CD4-positive, CD25-positive, alpha-beta regulatory T cell (primary cell): Measurements from ENCODE around the gene CLCA1. TPM values are rescaled to one million over a fixed set of nuclear protein-coding genes. Genes with fewer than 3 reads are reported as not detected.

Experiments used
- ATAC-seq, 2 donors: fragments of 150-1000 bp; cut with Tn5 transposase; one replicate each; pipeline ENCODE4 v1.10.0; 2021; ENCODE audit warnings: low read depth in 2 of 2, moderate number of reproducible peaks in 2 of 2, moderate library complexity in 1 of 2
- DNase-seq, 3 donors: peaks; one replicate each; pipeline versions ENCODE4 v3.0.0 to v3.0.0-alpha.2; 2012 to 2022; ENCODE audit warnings: mixed read lengths in 1 of 3
- H3K27ac ChIP-seq: one replicate; pipeline ENCODE4 v1.7.0; 2013; ENCODE audit warnings: mild to moderate bottlenecking, low read length; ENCODE audit not compliant: insufficient read depth, poor library complexity, severe bottlenecking
- H3K27me3 ChIP-seq: one replicate; pipeline ENCODE4 v1.7.0; 2013; ENCODE audit warnings: low read length; ENCODE audit not compliant: control insufficient read depth, insufficient read depth
- H3K36me3 ChIP-seq: one replicate; pipeline ENCODE4 v1.7.0; 2013; ENCODE audit warnings: mild to moderate bottlenecking, low read length, moderate library complexity; ENCODE audit not compliant: control insufficient read depth, insufficient read depth
- H3K4me1 ChIP-seq: 2 replicates; pipeline ENCODE4 v1.7.0; 2013; ENCODE audit warnings: mild to moderate bottlenecking, low read length; ENCODE audit not compliant: insufficient read depth, control insufficient read depth, poor library complexity, severe bottlenecking
- H3K4me3 ChIP-seq: one replicate; pipeline ENCODE4 v1.7.0; 2013; ENCODE audit warnings: low read depth, mild to moderate bottlenecking, low read length, moderate library complexity
- H3K9me3 ChIP-seq, 2 experiments: 1 replicate in 1 of 2; 2 replicates in 1 of 2; pipeline ENCODE4 v1.7.0; 2013; ENCODE audit warnings: low read length in 2 of 2, mild to moderate bottlenecking in 1 of 2, moderate library complexity in 1 of 2; ENCODE audit not compliant: control insufficient read depth in 2 of 2
- H3K27ac Mint-ChIP-seq, 3 donors: one replicate each; pipeline ENCODE4 v1.8.0; 2020 to 2022; ENCODE audit warnings: mild to moderate bottlenecking in 3 of 3, mixed read lengths in 3 of 3, moderate library complexity in 2 of 3
- H3K27me3 Mint-ChIP-seq: one replicate; pipeline ENCODE4 v1.8.0; 2022; ENCODE audit warnings: mild to moderate bottlenecking, mixed read lengths
- H3K36me3 Mint-ChIP-seq: one replicate; pipeline ENCODE4 v1.8.0; 2020; ENCODE audit warnings: mixed read lengths
- H3K4me1 Mint-ChIP-seq, 4 donors: one replicate each; pipeline ENCODE4 v1.8.0; 2020 to 2022; ENCODE audit warnings: mixed read lengths in 4 of 4, mild to moderate bottlenecking in 1 of 4
- H3K4me3 Mint-ChIP-seq, 4 donors: one replicate each; pipeline ENCODE4 v1.8.0; 2020 to 2022; ENCODE audit warnings: mild to moderate bottlenecking in 4 of 4, mixed read lengths in 4 of 4, moderate library complexity in 3 of 4
- H3K9me3 Mint-ChIP-seq, 7 donors: one replicate each; pipeline ENCODE4 v1.8.0; 2020 to 2022; ENCODE audit warnings: mixed read lengths in 7 of 7, mild to moderate bottlenecking in 3 of 7, moderate library complexity in 2 of 7
- polyA plus RNA-seq, 4 donors: library from polyadenylated mRNA; unstranded; fragments of 300-500 nt; fragmentation: Illumina TruSeq; gene quantifications; one replicate each; pipeline ENCODE4 v1.2.3, GENCODE V29; 2021
- total RNA-seq: library from RNA; stranded (reverse); gene quantifications from one replicate; pipeline ENCODE4 v1.2.3, GENCODE V29; 2022

CLCA1 gene
- total and polyA plus RNA-seq, 5 donors from 2014 or later = not detected

DNA sequence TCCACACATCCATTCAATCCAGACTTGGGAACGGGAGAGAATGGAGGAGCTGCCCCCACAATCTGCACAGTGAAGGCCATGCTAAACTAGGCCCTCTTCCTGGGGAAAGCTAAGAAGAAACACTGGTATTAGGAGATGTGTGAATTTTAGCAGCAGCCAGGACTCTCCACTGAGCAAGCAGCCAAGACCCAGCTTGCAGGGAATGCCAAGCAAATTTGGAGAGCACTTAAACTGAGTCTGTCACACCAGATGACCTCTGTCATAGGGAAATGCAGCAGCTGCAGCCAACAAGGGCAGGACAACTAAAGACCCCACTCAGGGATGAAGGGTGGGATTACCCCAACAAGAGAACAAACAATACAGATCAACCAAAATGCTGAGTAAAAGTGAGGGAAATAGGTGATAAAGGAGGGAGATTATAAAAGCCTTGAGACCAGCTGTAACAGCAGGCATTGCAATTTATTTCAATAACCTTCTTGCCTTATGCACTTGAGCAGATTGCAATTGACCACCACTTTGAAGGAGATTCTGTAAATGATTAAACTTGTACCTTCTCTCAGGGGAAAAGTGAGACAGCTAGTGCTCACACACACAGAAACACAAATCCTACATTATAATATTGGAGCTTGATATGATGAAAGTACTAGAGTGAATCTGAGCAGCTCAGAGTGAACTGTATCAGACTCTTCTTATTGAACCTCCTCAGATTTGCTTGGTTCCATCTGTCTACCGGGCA lies 2.5 kb upstream of the CLCA1 start:
- Mint-ChIP-seq H3K27me3 (peaks cover 20% of the 10 kb centered on the region), H3K36me3 (no peaks in the 10 kb centered on the region), H3K27ac (no peak overlapping the region), H3K4me3 (no peak overlapping the region), H3K9me3 (peaks cover 0 to 1% (median 0%) of the 10 kb centered on the region in 7 donors), H3K4me1 (no peaks in the 10 kb centered on the region)
- Histone ChIP-seq H3K4me1 (no peaks in the 10 kb centered on the region), H3K36me3 (no peaks in the 10 kb centered on the region), H3K9me3 (no peaks in the 10 kb centered on the region), H3K27ac (no peak overlapping the region), H3K27me3 (peaks cover 5% of the 10 kb centered on the region), H3K4me3 (no peak overlapping the region)
- ATAC-seq = no peak
- DNase-seq = no peak

DNA sequence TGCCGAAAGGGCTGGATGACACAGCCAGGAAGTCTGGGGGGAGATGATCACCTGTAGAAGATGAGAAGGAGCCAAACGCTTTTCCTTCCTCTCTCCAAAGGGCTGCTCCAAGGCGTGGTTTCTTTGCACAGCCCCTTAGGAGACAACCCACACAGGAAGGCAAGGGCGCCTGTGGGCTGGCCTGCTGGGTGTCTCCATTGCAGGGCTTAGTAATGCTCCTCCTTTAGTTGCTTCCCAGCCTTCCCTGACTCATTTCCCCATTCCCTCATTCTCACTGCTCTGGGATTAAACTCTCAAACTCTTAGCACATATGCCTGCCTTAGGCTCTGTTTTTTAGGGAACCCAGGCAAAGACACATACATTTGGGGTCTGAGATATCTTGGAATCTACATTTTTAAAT lies 1.7 kb upstream of the CLCA1 start:
- no peak overlapping the region for H3K4me3 Mint-ChIP-seq
- Histone ChIP-seq H3K4me3 (no peak overlapping the region), H3K9me3 (no peaks in the 10 kb centered on the region), H3K4me1 (no peaks in the 10 kb centered on the region), H3K27ac (no peak overlapping the region), H3K36me3 (no peaks in the 10 kb centered on the region), H3K27me3 (peaks cover 5% of the 10 kb centered on the region)
- peaks cover 15% of the 10 kb centered on the region for H3K27me3 Mint-ChIP-seq
- H3K27ac Mint-ChIP-seq = no peak overlapping the region
- H3K4me1 Mint-ChIP-seq = no peaks in the 10 kb centered on the region
- no peak for ATAC-seq
- no peaks in the 10 kb centered on the region for H3K36me3 Mint-ChIP-seq
- peaks cover 0 to 1% (median 0%) of the 10 kb centered on the region in 7 donors for H3K9me3 Mint-ChIP-seq
- no peak for DNase-seq

DNA sequence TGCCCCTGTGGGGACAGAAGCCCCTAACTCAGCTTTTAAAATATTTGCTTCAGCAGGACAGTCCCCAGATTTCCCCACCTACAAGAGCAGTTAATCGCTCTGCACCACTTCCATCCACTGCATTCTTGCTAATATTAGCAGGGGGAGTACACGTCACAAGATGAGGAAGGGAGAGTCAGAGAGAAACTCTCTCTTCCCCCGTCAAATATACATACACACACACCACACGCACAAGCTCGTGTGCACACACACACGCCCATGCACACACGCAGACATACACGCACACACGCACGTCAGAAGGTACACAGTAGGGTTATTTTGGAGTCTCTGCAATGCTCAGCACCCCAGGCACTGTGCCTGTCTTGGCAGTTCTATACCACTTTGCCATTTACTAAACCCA lies 2.1 kb downstream of the CLCA1 start:
- Histone ChIP-seq H3K4me1 (no peaks in the 10 kb centered on the region), H3K27ac (no peak overlapping the region), H3K9me3 (no peaks in the 10 kb centered on the region), H3K4me3 (no peak overlapping the region), H3K27me3 (peaks cover 5% of the 10 kb centered on the region), H3K36me3 (no peaks in the 10 kb centered on the region)
- no peak for ATAC-seq
- Mint-ChIP-seq H3K4me1 (no peaks in the 10 kb centered on the region), H3K36me3 (no peaks in the 10 kb centered on the region), H3K9me3 (peaks cover 0 to 1% (median 0%) of the 10 kb centered on the region in 7 donors), H3K27me3 (peaks cover 6% of the 10 kb centered on the region), H3K27ac (no peak overlapping the region), H3K4me3 (no peak overlapping the region)
- no peak for DNase-seq

GRCh38 chr1:86471291-86471690 lies 2.6 kb downstream of the CLCA1 start:
- Histone ChIP-seq H3K4me1 (no peaks in the 10 kb centered on the region), H3K4me3 (no peak overlapping the region), H3K27me3 (peaks cover 5% of the 10 kb centered on the region), H3K9me3 (no peaks in the 10 kb centered on the region), H3K36me3 (no peaks in the 10 kb centered on the region), H3K27ac (no peak overlapping the region)
- Mint-ChIP-seq H3K4me3 (no peak overlapping the region), H3K4me1 (no peaks in the 10 kb centered on the region), H3K36me3 (no peaks in the 10 kb centered on the region), H3K9me3 (peaks cover 0 to 1% (median 0%) of the 10 kb centered on the region in 7 donors), H3K27me3 (peaks cover 6% of the 10 kb centered on the region), H3K27ac (no peak overlapping the region)
- DNase-seq = no peak
- no peak for ATAC-seq

DNA sequence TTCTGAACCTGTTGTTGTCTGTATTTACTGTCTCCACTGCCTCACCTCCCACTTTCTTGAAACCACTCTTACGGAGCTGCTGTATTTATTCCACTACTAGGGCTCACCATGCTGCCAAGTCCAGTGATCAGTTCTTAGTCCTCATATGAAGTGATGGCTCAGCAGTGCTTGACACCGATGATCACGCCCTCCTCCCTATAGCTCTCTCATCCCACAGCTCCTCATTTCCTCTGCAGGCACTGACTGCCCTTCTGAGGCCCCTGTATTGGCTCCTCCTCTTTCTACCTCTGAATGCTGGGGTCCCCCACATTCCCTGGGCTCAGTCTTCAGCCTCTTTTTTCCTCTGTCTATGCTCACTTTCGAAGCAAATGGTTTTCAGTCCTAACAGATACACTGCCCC lies 3.4 kb downstream of the CLCA1 start:
- Histone ChIP-seq H3K4me1 (no peaks in the 10 kb centered on the region), H3K27me3 (peaks cover 4% of the 10 kb centered on the region), H3K27ac (no peak overlapping the region), H3K9me3 (no peaks in the 10 kb centered on the region), H3K4me3 (no peak overlapping the region), H3K36me3 (no peaks in the 10 kb centered on the region)
- H3K4me3 Mint-ChIP-seq = no peak overlapping the region
- H3K4me1 Mint-ChIP-seq = no peaks in the 10 kb centered on the region
- H3K27ac Mint-ChIP-seq = peak overlapping the region in 1 of 3 donors; percentile 57
- no peaks in the 10 kb centered on the region for H3K36me3 Mint-ChIP-seq
- no peaks in the 10 kb centered on the region for H3K9me3 Mint-ChIP-seq
- ATAC-seq = no peak
- no peak for DNase-seq
- H3K27me3 Mint-ChIP-seq = peaks cover 6% of the 10 kb centered on the region

GRCh38 chr1:86472767-86473166 lies 4.0 kb downstream of the CLCA1 start:
- H3K4me3 Mint-ChIP-seq = no peak overlapping the region
- no peaks in the 10 kb centered on the region for H3K9me3 Mint-ChIP-seq
- no peaks in the 10 kb centered on the region for H3K36me3 Mint-ChIP-seq
- Histone ChIP-seq H3K27me3 (peaks cover 3% of the 10 kb centered on the region), H3K9me3 (no peaks in the 10 kb centered on the region), H3K4me1 (no peaks in the 10 kb centered on the region), H3K4me3 (no peak overlapping the region), H3K27ac (no peak overlapping the region), H3K36me3 (no peaks in the 10 kb centered on the region)
- no peaks in the 10 kb centered on the region for H3K4me1 Mint-ChIP-seq
- DNase-seq (no peak), ATAC-seq (no peak)
- H3K27me3 Mint-ChIP-seq = peaks cover 6% of the 10 kb centered on the region
- no peak overlapping the region for H3K27ac Mint-ChIP-seq

- Mint-ChIP-seq H3K4me1 (no peaks in the 10 kb centered on the region), H3K27ac (no peak overlapping the region)
Measured at GRCh38 chr1:86477256-86477655, 8.5 kb downstream of the CLCA1 start.

GRCh38 chr1:86477682-86478081 lies 9.0 kb downstream of the CLCA1 start:
- no peak overlapping the region for H3K27ac ChIP-seq
- Mint-ChIP-seq H3K4me3 (no peak overlapping the region), H3K27me3 (peaks cover 15% of the 10 kb centered on the region), H3K36me3 (no peaks in the 10 kb centered on the region), H3K27ac (no peak overlapping the region), H3K9me3 (no peaks in the 10 kb centered on the region), H3K4me1 (no peaks in the 10 kb centered on the region)
- H3K36me3 ChIP-seq = no peaks in the 10 kb centered on the region
- no peaks in the 10 kb centered on the region for H3K4me1 ChIP-seq
- no peaks in the 10 kb centered on the region for H3K9me3 ChIP-seq
- DNase-seq (no peak), ATAC-seq (no peak)
- H3K27me3 ChIP-seq = no peaks in the 10 kb centered on the region
- no peak overlapping the region for H3K4me3 ChIP-seq

More at GRCh38 chr1:86477256-86477655, 8.5 kb downstream of the CLCA1 start:
- Histone ChIP-seq H3K9me3 (no peaks in the 10 kb centered on the region), H3K27me3 (no peaks in the 10 kb centered on the region), H3K36me3 (no peaks in the 10 kb centered on the region), H3K27ac (no peak overlapping the region), H3K4me1 (no peaks in the 10 kb centered on the region), H3K4me3 (no peak overlapping the region)
- Mint-ChIP-seq H3K9me3 (no peaks in the 10 kb centered on the region), H3K36me3 (no peaks in the 10 kb centered on the region), H3K4me3 (no peak overlapping the region), H3K27me3 (peaks cover 15% of the 10 kb centered on the region)
- ATAC-seq (no peak), DNase-seq (no peak)
